Measurements from ENCODE around the gene CALD1.

DNA sequence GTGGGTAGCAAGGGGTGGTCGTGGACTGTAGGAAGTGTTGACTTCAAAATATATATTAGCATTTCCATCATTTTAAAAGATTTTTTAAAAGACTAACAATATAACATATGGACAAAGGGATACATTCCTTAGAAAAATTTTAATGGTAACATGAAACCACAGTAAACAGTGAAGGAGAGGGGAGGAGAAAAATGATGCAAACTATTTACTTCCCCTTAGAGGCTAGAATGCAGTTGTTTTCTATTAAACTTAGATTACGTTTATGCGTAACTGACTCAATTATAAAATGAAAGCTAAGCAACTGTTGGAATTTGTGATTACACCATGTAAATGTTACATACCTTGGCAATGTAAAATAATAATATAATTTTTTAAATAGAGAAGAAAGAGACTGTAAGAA, 41.3 kb downstream of the CALD1 start:
- no peak for TF ChIP-seq POLR2A (IDR thresholded peaks at IDR 0.05)
- TF ChIP-seq, protein P1, sequence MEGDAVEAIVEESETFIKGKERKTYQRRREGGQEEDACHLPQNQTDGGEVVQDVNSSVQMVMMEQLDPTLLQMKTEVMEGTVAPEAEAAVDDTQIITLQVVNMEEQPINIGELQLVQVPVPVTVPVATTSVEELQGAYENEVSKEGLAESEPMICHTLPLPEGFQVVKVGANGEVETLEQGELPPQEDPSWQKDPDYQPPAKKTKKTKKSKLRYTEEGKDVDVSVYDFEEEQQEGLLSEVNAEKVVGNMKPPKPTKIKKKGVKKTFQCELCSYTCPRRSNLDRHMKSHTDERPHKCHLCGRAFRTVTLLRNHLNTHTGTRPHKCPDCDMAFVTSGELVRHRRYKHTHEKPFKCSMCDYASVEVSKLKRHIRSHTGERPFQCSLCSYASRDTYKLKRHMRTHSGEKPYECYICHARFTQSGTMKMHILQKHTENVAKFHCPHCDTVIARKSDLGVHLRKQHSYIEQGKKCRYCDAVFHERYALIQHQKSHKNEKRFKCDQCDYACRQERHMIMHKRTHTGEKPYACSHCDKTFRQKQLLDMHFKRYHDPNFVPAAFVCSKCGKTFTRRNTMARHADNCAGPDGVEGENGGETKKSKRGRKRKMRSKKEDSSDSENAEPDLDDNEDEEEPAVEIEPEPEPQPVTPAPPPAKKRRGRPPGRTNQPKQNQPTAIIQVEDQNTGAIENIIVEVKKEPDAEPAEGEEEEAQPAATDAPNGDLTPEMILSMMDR (IDR thresholded peaks at IDR 0.05), result no peak

Measured in uterus (tissue), 2 donors.